Mesenteric fat pad (tissue), 1 donor: ENCODE data around the gene FOXO1. TPM values are rescaled to one million over a fixed set of nuclear protein-coding genes. Genes with fewer than 3 reads are reported as not detected.

Source experiments
- DNase-seq: peaks from one replicate; pipeline ENCODE4 v3.0.0-alpha.2; 2020; ENCODE audit warnings: low spot score
- total RNA-seq: library from RNA; stranded (reverse); fragmentation: NEBNext Ultra II Directional; extraction: Animal tissue kit (Norgen Biotek cat#: 25700); gene quantifications from one replicate; pipeline ENCODE4 v1.2.1, GENCODE V29; 2021
- donor health status: DM: yes; HTN: yes; CAD: no.

FOXO1 gene
- total RNA-seq, 1 donor from 2014 or later, result 120 TPM

GRCh38 chr13:40514802-40515201 is 151.6 kb downstream of the FOXO1 start:
- DNase-seq, result no peak

- DNase-seq, result no peak
Measured at GRCh38 chr13:40509876-40510275, 156.6 kb downstream of the FOXO1 start.

GRCh38 chr13:40508767-40509342 is 157.6 kb downstream of the FOXO1 start:
- DNase-seq, result no peak

GRCh38 chr13:40508127-40508526 is 158.3 kb downstream of the FOXO1 start:
- no peak for DNase-seq

- no peak for DNase-seq
Measured at GRCh38 chr13:40506592-40507446, 159.6 kb downstream of the FOXO1 start.

Other genes starting within 250 kb of the FOXO1 start
- 16.3 TPM for gene MRPS31, start 104.5 kb upstream of the FOXO1 start, total RNA-seq
- 6.3 TPM for gene SLC25A15, start 123.0 kb upstream of the FOXO1 start, total RNA-seq